Mammary epithelial cell (primary cell): ENCODE data around the gene EHD4.

Source experiments
- EZH2 ChIP-seq: IDR thresholded peaks from 2 replicates; pipeline ENCODE4 v1.6.1; 2012; ENCODE audit warnings: low read length, inconsistent platforms, borderline replicate concordance
- TF ChIP-seq, protein P1 (sequence below), 2 donors: IDR thresholded peaks in 1 of 2; conservative IDR thresholded peaks in 1 of 2; 2 replicates each; pipeline ENCODE4 v1.5.1; 2011 to 2012; ENCODE audit warnings: inconsistent platforms in 2 of 2, low read length in 2 of 2, mild to moderate bottlenecking in 2 of 2, control low read depth in 1 of 2, low read depth in 1 of 2; ENCODE audit not compliant: insufficient read depth in 1 of 2; ENCODE audit errors: extremely low read depth in 1 of 2

DNA sequence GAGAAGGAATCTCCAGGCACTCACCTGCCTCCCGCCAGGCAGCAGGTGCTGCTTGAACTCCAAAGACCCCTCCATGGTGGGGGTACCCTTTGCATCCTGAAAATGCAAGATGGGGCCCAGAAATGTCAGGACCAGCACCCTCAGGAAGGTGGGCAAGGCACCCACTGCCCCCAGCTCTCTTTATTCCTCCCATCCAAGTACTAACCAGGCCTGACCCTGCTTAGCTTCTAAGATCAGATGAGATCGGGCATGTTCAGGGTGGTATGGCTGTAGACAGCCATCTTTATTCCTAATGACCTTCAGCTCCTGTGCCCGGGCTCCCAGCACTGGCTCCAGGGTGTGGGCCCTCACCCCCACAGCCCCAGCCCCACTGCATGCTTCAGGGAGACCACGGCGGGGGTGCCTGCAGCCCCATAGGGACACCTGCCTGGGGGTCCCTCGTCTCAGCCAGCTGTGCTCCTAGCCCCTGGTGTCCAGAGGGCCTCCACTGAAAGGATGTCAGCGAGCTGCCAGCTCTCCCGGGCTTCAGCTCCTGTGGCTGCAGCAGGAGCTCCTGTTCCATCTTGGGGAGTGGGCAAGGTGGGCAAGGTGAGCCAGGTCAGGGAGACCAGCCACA, 120.5 kb downstream of the EHD4 start:
- TF ChIP-seq, protein P1, sequence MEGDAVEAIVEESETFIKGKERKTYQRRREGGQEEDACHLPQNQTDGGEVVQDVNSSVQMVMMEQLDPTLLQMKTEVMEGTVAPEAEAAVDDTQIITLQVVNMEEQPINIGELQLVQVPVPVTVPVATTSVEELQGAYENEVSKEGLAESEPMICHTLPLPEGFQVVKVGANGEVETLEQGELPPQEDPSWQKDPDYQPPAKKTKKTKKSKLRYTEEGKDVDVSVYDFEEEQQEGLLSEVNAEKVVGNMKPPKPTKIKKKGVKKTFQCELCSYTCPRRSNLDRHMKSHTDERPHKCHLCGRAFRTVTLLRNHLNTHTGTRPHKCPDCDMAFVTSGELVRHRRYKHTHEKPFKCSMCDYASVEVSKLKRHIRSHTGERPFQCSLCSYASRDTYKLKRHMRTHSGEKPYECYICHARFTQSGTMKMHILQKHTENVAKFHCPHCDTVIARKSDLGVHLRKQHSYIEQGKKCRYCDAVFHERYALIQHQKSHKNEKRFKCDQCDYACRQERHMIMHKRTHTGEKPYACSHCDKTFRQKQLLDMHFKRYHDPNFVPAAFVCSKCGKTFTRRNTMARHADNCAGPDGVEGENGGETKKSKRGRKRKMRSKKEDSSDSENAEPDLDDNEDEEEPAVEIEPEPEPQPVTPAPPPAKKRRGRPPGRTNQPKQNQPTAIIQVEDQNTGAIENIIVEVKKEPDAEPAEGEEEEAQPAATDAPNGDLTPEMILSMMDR (conservative IDR thresholded peaks at IDR 0.05 in 1 of 2, IDR thresholded peaks at IDR 0.05 in 1 of 2; ENCODE audit: extremely low read depth in 1 of 2, insufficient read depth in 1 of 2, low read depth in 1 of 2, low read length in 2 of 2), result no peak
- no peak for TF ChIP-seq EZH2
